ENCODE results near the gene RGS2.
A peak's percentile ranks its signal among the peaks of the same experiment; 100 is the strongest.

Gene RGS2

GRCh38 chr1:192766009-192766625, 42.7 kb upstream of the RGS2 start:
- no peak overlapping the region for H3K56ac ChIP-seq (ENCODE audit: low read length)
- H3K36me3 ChIP-seq (ENCODE audit: control insufficient read depth, insufficient read depth, low read length): no peaks in the 10 kb centered on the region
- no peak overlapping the region for H3K27ac ChIP-seq (ENCODE audit: low read depth, low read length)
- H3K79me1 ChIP-seq (ENCODE audit: low read length): no peaks in the 10 kb centered on the region
- no peak overlapping the region for H2BK5ac ChIP-seq (ENCODE audit: low read length)
- no peak overlapping the region for H2BK120ac ChIP-seq (ENCODE audit: low read depth, low read length)
- no peak overlapping the region for H4K8ac ChIP-seq (ENCODE audit: low read depth, low read length)
- H3K18ac ChIP-seq (ENCODE audit: low read length): no peak overlapping the region
- peaks cover 3% of the 10 kb centered on the region for H3K4me1 ChIP-seq (ENCODE audit: control insufficient read depth, low read depth, low read length)
- no peak overlapping the region for H3K4ac ChIP-seq (ENCODE audit: low read depth, low read length)
- H3K23ac ChIP-seq (ENCODE audit: low read length): no peak overlapping the region
- no peak overlapping the region for H2BK15ac ChIP-seq (replicated peaks; ENCODE audit: low read depth)
- no peak overlapping the region for H2AK5ac ChIP-seq (ENCODE audit: low read length)
- no peak for DNase-seq
- no peaks in the 10 kb centered on the region for H3K79me2 ChIP-seq (ENCODE audit: control insufficient read depth, insufficient read depth, low read length)
- H3K9ac ChIP-seq (ENCODE audit: low read length): no peak overlapping the region
- no CpG with 5 or more reads among the region's 1 CpG for WGBS (ENCODE audit: extremely low coverage, insufficient coverage, low lambda C conversion rate)
- H3K27me3 ChIP-seq (ENCODE audit: insufficient read depth, low read length, poor library complexity): no peaks in the 10 kb centered on the region
- H4K5ac ChIP-seq (ENCODE audit: low read length): no peak overlapping the region
- no peak overlapping the region for H3K4me2 ChIP-seq (ENCODE audit: low read length)
- H3K4me3 ChIP-seq (ENCODE audit: low read length): no peak overlapping the region

- no peak overlapping the region for H2BK5ac ChIP-seq (ENCODE audit: low read length)
- no peak overlapping the region for H2AK5ac ChIP-seq (ENCODE audit: low read length)
- no peak overlapping the region for H3K56ac ChIP-seq (ENCODE audit: low read length)
- no peak overlapping the region for H4K8ac ChIP-seq (ENCODE audit: low read depth, low read length)
- H3K4me3 ChIP-seq (ENCODE audit: low read length): no peak overlapping the region
- no peak overlapping the region for H3K4ac ChIP-seq (ENCODE audit: low read depth, low read length)
- no peak overlapping the region for H3K18ac ChIP-seq (ENCODE audit: low read length)
- no peaks in the 10 kb centered on the region for H3K36me3 ChIP-seq (ENCODE audit: control insufficient read depth, insufficient read depth, low read length)
- no peak overlapping the region for H3K4me2 ChIP-seq (ENCODE audit: low read length)
- no peak overlapping the region for H2BK120ac ChIP-seq (ENCODE audit: low read depth, low read length)
- WGBS (ENCODE audit: extremely low coverage, insufficient coverage, low lambda C conversion rate): no CpG with 5 or more reads among the region's 3 CpGs
- H3K79me2 ChIP-seq (ENCODE audit: control insufficient read depth, insufficient read depth, low read length): no peaks in the 10 kb centered on the region
- peak; percentile 78 for DNase-seq
- no peak overlapping the region for H2BK15ac ChIP-seq (replicated peaks; ENCODE audit: low read depth)
- H3K79me1 ChIP-seq (ENCODE audit: low read length): no peaks in the 10 kb centered on the region
- H3K4me1 ChIP-seq (ENCODE audit: control insufficient read depth, low read depth, low read length): peaks cover 3% of the 10 kb centered on the region
- H3K27me3 ChIP-seq (ENCODE audit: insufficient read depth, low read length, poor library complexity): no peaks in the 10 kb centered on the region
- no peak overlapping the region for H4K5ac ChIP-seq (ENCODE audit: low read length)
- H3K27ac ChIP-seq (ENCODE audit: low read depth, low read length): no peak overlapping the region
- H3K23ac ChIP-seq (ENCODE audit: low read length): no peak overlapping the region
- no peak overlapping the region for H3K9ac ChIP-seq (ENCODE audit: low read length)
Measured at GRCh38 chr1:192766876-192767275, 42.0 kb upstream of the RGS2 start.

GRCh38 chr1:192767798-192768197, 41.0 kb upstream of the RGS2 start:
- no peak for DNase-seq
- WGBS (ENCODE audit: extremely low coverage, insufficient coverage, low lambda C conversion rate): no CpG with 5 or more reads among the region's 2 CpGs

GRCh38 chr1:192768463-192768862, 40.4 kb upstream of the RGS2 start:
- Histone ChIP-seq H4K8ac (ENCODE audit: low read depth, low read length) (no peak overlapping the region), H3K4me1 (ENCODE audit: control insufficient read depth, low read depth, low read length) (peaks cover 3% of the 10 kb centered on the region), H3K56ac (ENCODE audit: low read length) (no peak overlapping the region), H3K18ac (ENCODE audit: low read length) (no peak overlapping the region), H3K4ac (ENCODE audit: low read depth, low read length) (no peak overlapping the region), H3K27me3 (ENCODE audit: insufficient read depth, low read length, poor library complexity) (no peaks in the 10 kb centered on the region), H3K36me3 (ENCODE audit: control insufficient read depth, insufficient read depth, low read length) (no peaks in the 10 kb centered on the region), H2AK5ac (ENCODE audit: low read length) (no peak overlapping the region), H3K4me2 (ENCODE audit: low read length) (no peak overlapping the region), H3K23ac (ENCODE audit: low read length) (no peak overlapping the region), H3K27ac (ENCODE audit: low read depth, low read length) (no peak overlapping the region), H2BK120ac (ENCODE audit: low read depth, low read length) (no peak overlapping the region), H2BK5ac (ENCODE audit: low read length) (no peak overlapping the region), H3K9ac (ENCODE audit: low read length) (no peak overlapping the region), H4K5ac (ENCODE audit: low read length) (no peak overlapping the region), H3K79me2 (ENCODE audit: control insufficient read depth, insufficient read depth, low read length) (no peaks in the 10 kb centered on the region), H3K79me1 (ENCODE audit: low read length) (no peaks in the 10 kb centered on the region), H2BK15ac (replicated peaks; ENCODE audit: low read depth) (no peak overlapping the region), H3K4me3 (ENCODE audit: low read length) (no peak overlapping the region)
- peak; percentile 67 for DNase-seq

More at GRCh38 chr1:192767798-192768197, 41.0 kb upstream of the RGS2 start:
- Histone ChIP-seq H3K79me1 (ENCODE audit: low read length) (no peaks in the 10 kb centered on the region), H3K27ac (ENCODE audit: low read depth, low read length) (no peak overlapping the region), H3K18ac (ENCODE audit: low read length) (no peak overlapping the region), H3K56ac (ENCODE audit: low read length) (no peak overlapping the region), H3K4me1 (ENCODE audit: control insufficient read depth, low read depth, low read length) (peaks cover 3% of the 10 kb centered on the region), H2BK120ac (ENCODE audit: low read depth, low read length) (no peak overlapping the region), H3K4ac (ENCODE audit: low read depth, low read length) (no peak overlapping the region), H2BK15ac (replicated peaks; ENCODE audit: low read depth) (no peak overlapping the region), H4K8ac (ENCODE audit: low read depth, low read length) (no peak overlapping the region), H4K5ac (ENCODE audit: low read length) (no peak overlapping the region), H3K36me3 (ENCODE audit: control insufficient read depth, insufficient read depth, low read length) (no peaks in the 10 kb centered on the region), H3K79me2 (ENCODE audit: control insufficient read depth, insufficient read depth, low read length) (no peaks in the 10 kb centered on the region), H3K4me2 (ENCODE audit: low read length) (no peak overlapping the region), H2BK5ac (ENCODE audit: low read length) (no peak overlapping the region), H3K4me3 (ENCODE audit: low read length) (no peak overlapping the region), H2AK5ac (ENCODE audit: low read length) (no peak overlapping the region), H3K9ac (ENCODE audit: low read length) (no peak overlapping the region), H3K23ac (ENCODE audit: low read length) (no peak overlapping the region), H3K27me3 (ENCODE audit: insufficient read depth, low read length, poor library complexity) (no peaks in the 10 kb centered on the region)

- DNase-seq: no peak
- WGBS (ENCODE audit: extremely low coverage, insufficient coverage, low lambda C conversion rate): no CpG with 5 or more reads among the region's 4 CpGs
Measured at GRCh38 chr1:192771341-192771740, 37.5 kb upstream of the RGS2 start.

GRCh38 chr1:192775631-192776030, 33.2 kb upstream of the RGS2 start:
- Histone ChIP-seq H3K23ac (ENCODE audit: low read length) (no peak overlapping the region), H2BK15ac (replicated peaks; ENCODE audit: low read depth) (no peak overlapping the region), H3K27me3 (ENCODE audit: insufficient read depth, low read length, poor library complexity) (no peaks in the 10 kb centered on the region), H3K4me2 (ENCODE audit: low read length) (no peak overlapping the region), H3K27ac (ENCODE audit: low read depth, low read length) (no peak overlapping the region), H3K56ac (ENCODE audit: low read length) (no peak overlapping the region), H3K4me1 (ENCODE audit: control insufficient read depth, low read depth, low read length) (no peaks in the 10 kb centered on the region), H3K18ac (ENCODE audit: low read length) (no peak overlapping the region), H3K79me2 (ENCODE audit: control insufficient read depth, insufficient read depth, low read length) (no peaks in the 10 kb centered on the region), H4K5ac (ENCODE audit: low read length) (no peak overlapping the region), H4K8ac (ENCODE audit: low read depth, low read length) (no peak overlapping the region), H2BK120ac (ENCODE audit: low read depth, low read length) (no peak overlapping the region), H3K79me1 (ENCODE audit: low read length) (no peaks in the 10 kb centered on the region), H3K4ac (ENCODE audit: low read depth, low read length) (no peak overlapping the region), H2AK5ac (ENCODE audit: low read length) (no peak overlapping the region), H2BK5ac (ENCODE audit: low read length) (no peak overlapping the region), H3K36me3 (ENCODE audit: control insufficient read depth, insufficient read depth, low read length) (no peaks in the 10 kb centered on the region), H3K4me3 (ENCODE audit: low read length) (no peak overlapping the region), H3K9ac (ENCODE audit: low read length) (no peak overlapping the region)
- no peak for DNase-seq
- WGBS (ENCODE audit: extremely low coverage, insufficient coverage, low lambda C conversion rate): no CpG with 5 or more reads among the region's 2 CpGs

More at GRCh38 chr1:192771341-192771740, 37.5 kb upstream of the RGS2 start:
- no peaks in the 10 kb centered on the region for H3K36me3 ChIP-seq (ENCODE audit: control insufficient read depth, insufficient read depth, low read length)
- no peak overlapping the region for H3K4me2 ChIP-seq (ENCODE audit: low read length)
- H3K4ac ChIP-seq (ENCODE audit: low read depth, low read length): no peak overlapping the region
- H4K8ac ChIP-seq (ENCODE audit: low read depth, low read length): no peak overlapping the region
- no peak overlapping the region for H3K56ac ChIP-seq (ENCODE audit: low read length)
- no peaks in the 10 kb centered on the region for H3K27me3 ChIP-seq (ENCODE audit: insufficient read depth, low read length, poor library complexity)
- no peak overlapping the region for H3K18ac ChIP-seq (ENCODE audit: low read length)
- H2AK5ac ChIP-seq (ENCODE audit: low read length): no peak overlapping the region
- H3K23ac ChIP-seq (ENCODE audit: low read length): no peak overlapping the region
- H4K5ac ChIP-seq (ENCODE audit: low read length): no peak overlapping the region
- no peak overlapping the region for H3K9ac ChIP-seq (ENCODE audit: low read length)
- H2BK120ac ChIP-seq (ENCODE audit: low read depth, low read length): no peak overlapping the region
- H2BK5ac ChIP-seq (ENCODE audit: low read length): no peak overlapping the region
- H3K4me3 ChIP-seq (ENCODE audit: low read length): no peak overlapping the region
- H3K27ac ChIP-seq (ENCODE audit: low read depth, low read length): no peak overlapping the region
- H2BK15ac ChIP-seq (replicated peaks; ENCODE audit: low read depth): no peak overlapping the region
- H3K79me1 ChIP-seq (ENCODE audit: low read length): no peaks in the 10 kb centered on the region
- H3K79me2 ChIP-seq (ENCODE audit: control insufficient read depth, insufficient read depth, low read length): no peaks in the 10 kb centered on the region
- peaks cover 2% of the 10 kb centered on the region for H3K4me1 ChIP-seq (ENCODE audit: control insufficient read depth, low read depth, low read length)
